ENCODE results near the gene ATP2B2. TPM values are rescaled to one million over a fixed set of nuclear protein-coding genes. Genes with fewer than 3 reads are reported as not detected.

The ATP2B2 gene
- total RNA-seq, 2 experiments from 2014 or later: not detected

GRCh38 chr3:10473581-10474274 is 31.7 kb downstream of the ATP2B2 start:
- H3K27me3 Mint-ChIP-seq: peaks cover 7% of the 10 kb centered on the region
- no peaks in the 10 kb centered on the region for H3K36me3 Mint-ChIP-seq (ENCODE audit: low read depth)

GRCh38 chr3:10472877-10473440 is 32.4 kb downstream of the ATP2B2 start:
- DNase-seq: no peak
- Mint-ChIP-seq H3K36me3 (ENCODE audit: low read depth) (no peaks in the 10 kb centered on the region), H3K9me3 (no peaks in the 10 kb centered on the region), H3K27ac (no peak overlapping the region), H3K27me3 (peaks cover 7% of the 10 kb centered on the region), H3K4me1 (no peaks in the 10 kb centered on the region), H3K4me3 (no peak overlapping the region)
- ChIA-PET POLR2A (no interaction called here), CTCF (no interaction called here)

More at GRCh38 chr3:10473581-10474274, 31.7 kb downstream of the ATP2B2 start:
- no peaks in the 10 kb centered on the region for H3K4me1 Mint-ChIP-seq
- ChIA-PET CTCF (interaction anchor here (0.5 kb wide), 1 partner anchor 28 kb away, joined by 3 read pairs; no protein-coding TSS in a partner anchor), POLR2A (no interaction called here)
- H3K27ac Mint-ChIP-seq: no peak overlapping the region
- no peak overlapping the region for H3K4me3 Mint-ChIP-seq
- DNase-seq: no peak
- H3K9me3 Mint-ChIP-seq: no peaks in the 10 kb centered on the region

- DNase-seq: no peak
- Mint-ChIP-seq H3K9me3 (no peaks in the 10 kb centered on the region), H3K27ac (no peak overlapping the region), H3K4me1 (no peaks in the 10 kb centered on the region), H3K4me3 (no peak overlapping the region), H3K27me3 (peaks cover 9% of the 10 kb centered on the region), H3K36me3 (ENCODE audit: low read depth) (no peaks in the 10 kb centered on the region)
- ChIA-PET CTCF (no interaction called here), POLR2A (no interaction called here)
Observed at GRCh38 chr3:10471054-10471688, 34.2 kb downstream of the ATP2B2 start.

GRCh38 chr3:10470120-10471053 is 35.0 kb downstream of the ATP2B2 start:
- ChIA-PET POLR2A (no interaction called here), CTCF (no interaction called here)
- Mint-ChIP-seq H3K4me3 (no peak overlapping the region), H3K36me3 (ENCODE audit: low read depth) (no peaks in the 10 kb centered on the region), H3K27me3 (peaks cover 9% of the 10 kb centered on the region), H3K9me3 (no peaks in the 10 kb centered on the region), H3K4me1 (no peaks in the 10 kb centered on the region), H3K27ac (no peak overlapping the region)
- no peak for DNase-seq

- Mint-ChIP-seq H3K4me1 (no peaks in the 10 kb centered on the region), H3K27me3 (peaks cover 9% of the 10 kb centered on the region), H3K27ac (no peak overlapping the region), H3K4me3 (no peak overlapping the region), H3K36me3 (ENCODE audit: low read depth) (no peaks in the 10 kb centered on the region), H3K9me3 (no peaks in the 10 kb centered on the region)
- CTCF ChIA-PET: no interaction called here
- POLR2A ChIA-PET: no interaction called here
- no peak for DNase-seq
Observed at GRCh38 chr3:10469441-10470119, 35.8 kb downstream of the ATP2B2 start.

GRCh38 chr3:10468613-10469354 is 36.6 kb downstream of the ATP2B2 start:
- no peaks in the 10 kb centered on the region for H3K36me3 Mint-ChIP-seq (ENCODE audit: low read depth)
- no peak overlapping the region for H3K27ac Mint-ChIP-seq
- no peak overlapping the region for H3K4me3 Mint-ChIP-seq
- H3K9me3 Mint-ChIP-seq: no peaks in the 10 kb centered on the region
- ChIA-PET POLR2A (no interaction called here), CTCF (no interaction called here)
- H3K4me1 Mint-ChIP-seq: no peaks in the 10 kb centered on the region
- DNase-seq: no peak
- peaks cover 9% of the 10 kb centered on the region for H3K27me3 Mint-ChIP-seq

GRCh38 chr3:10467904-10468612 is 37.3 kb downstream of the ATP2B2 start:
- DNase-seq: no peak
- Mint-ChIP-seq H3K9me3 (no peaks in the 10 kb centered on the region), H3K27me3 (peaks cover 9% of the 10 kb centered on the region), H3K4me1 (no peaks in the 10 kb centered on the region), H3K36me3 (ENCODE audit: low read depth) (no peaks in the 10 kb centered on the region), H3K4me3 (no peak overlapping the region), H3K27ac (no peak overlapping the region)
- CTCF ChIA-PET: no interaction called here
- POLR2A ChIA-PET: no interaction called here

- H3K9me3 Mint-ChIP-seq: no peaks in the 10 kb centered on the region
- POLR2A ChIA-PET: no interaction called here
- CTCF ChIA-PET: no interaction called here
- no peak for DNase-seq
- H3K4me1 Mint-ChIP-seq: no peaks in the 10 kb centered on the region
- no peak overlapping the region for H3K27ac Mint-ChIP-seq
- no peak overlapping the region for H3K4me3 Mint-ChIP-seq
- H3K27me3 Mint-ChIP-seq: peaks cover 5% of the 10 kb centered on the region
- no peaks in the 10 kb centered on the region for H3K36me3 Mint-ChIP-seq (ENCODE audit: low read depth)
Observed at GRCh38 chr3:10467204-10467603, 38.2 kb downstream of the ATP2B2 start.

GRCh38 chr3:10466186-10466585 is 39.2 kb downstream of the ATP2B2 start:
- CTCF ChIA-PET: no interaction called here
- no peak for DNase-seq
- peaks cover 2% of the 10 kb centered on the region for H3K27me3 Mint-ChIP-seq
- no peaks in the 10 kb centered on the region for H3K4me1 Mint-ChIP-seq
- POLR2A ChIA-PET: no interaction called here
- H3K4me3 Mint-ChIP-seq: no peak overlapping the region
- no peak overlapping the region for H3K27ac Mint-ChIP-seq
- no peaks in the 10 kb centered on the region for H3K9me3 Mint-ChIP-seq
- H3K36me3 Mint-ChIP-seq (ENCODE audit: low read depth): no peaks in the 10 kb centered on the region

- ChIA-PET POLR2A (no interaction called here), CTCF (no interaction called here)
Observed at GRCh38 chr3:10465161-10465560, 40.2 kb downstream of the ATP2B2 start.

GRCh38 chr3:10463533-10464434 is 41.6 kb downstream of the ATP2B2 start:
- H3K4me3 Mint-ChIP-seq: no peak overlapping the region
- H3K27ac Mint-ChIP-seq: no peak overlapping the region
- CTCF ChIA-PET: no interaction called here
- H3K27me3 Mint-ChIP-seq: peaks cover 2% of the 10 kb centered on the region
- H3K36me3 Mint-ChIP-seq (ENCODE audit: low read depth): no peaks in the 10 kb centered on the region
- H3K4me1 Mint-ChIP-seq: no peaks in the 10 kb centered on the region
- POLR2A ChIA-PET: interaction anchor here (0.6 kb wide), 1 partner anchor 964 kb away, joined by 3 read pairs; no protein-coding TSS in a partner anchor
- no peaks in the 10 kb centered on the region for H3K9me3 Mint-ChIP-seq
- DNase-seq: no peak

More at GRCh38 chr3:10465161-10465560, 40.2 kb downstream of the ATP2B2 start:
- no peak overlapping the region for H3K4me3 Mint-ChIP-seq
- H3K36me3 Mint-ChIP-seq (ENCODE audit: low read depth): no peaks in the 10 kb centered on the region
- H3K9me3 Mint-ChIP-seq: no peaks in the 10 kb centered on the region
- H3K27me3 Mint-ChIP-seq: peaks cover 2% of the 10 kb centered on the region
- H3K4me1 Mint-ChIP-seq: no peaks in the 10 kb centered on the region
- no peak for DNase-seq
- H3K27ac Mint-ChIP-seq: no peak overlapping the region
